HCT116 (cell line): ENCODE measurements around the gene TICAM1. TPM values are rescaled to one million over a fixed set of nuclear protein-coding genes. Genes with fewer than 3 reads are reported as not detected.
A peak's percentile ranks its signal among the peaks of the same experiment; 100 is the strongest.

Experiments
- ATAC-seq: fragments of 200-7000 bp; cut with Tn5 transposase; 2 replicates; pipeline ENCODE4 v1.9.1; 2020; ENCODE audit warnings: mild to moderate bottlenecking, moderate library complexity
- BruUV-seq: library from RNA; stranded (reverse); fragments of 400-500 nt; replicated peaks from 2 replicates; lab custom pipeline; 2021; lab: Mats Ljungman, UMichigan
- CTCF ChIA-PET: fragments of 300-600 bp; sonication (Branson Sonifier 250); formaldehyde crosslinking; loops from one replicate; lab custom pipeline; 2021; ENCODE audit warnings: antibody characterized with exemption; lab: Charles Lee
- POLR2A ChIA-PET: fragments of 300-600, 350-600 bp; sonication (Branson Sonifier 250); formaldehyde crosslinking; loops from one replicate; lab custom pipeline; 2021; ENCODE audit warnings: antibody characterized with exemption; lab: Charles Lee
- RAD21 ChIA-PET, 2 experiments: fragments of 300-600 bp; sonication (Branson Sonifier 250); formaldehyde crosslinking; loops; one replicate each; lab custom pipeline; 2023; ENCODE audit warnings: low total read pairs in 2 of 2; ENCODE audit not compliant: uncharacterized antibody in 2 of 2, unreplicated experiment in 2 of 2, low non-redundant PET in 1 of 2; lab: Charles Lee
- DNase-seq: peaks from one replicate; pipeline ENCODE4 v3.0.0-alpha.2; 2010; ENCODE audit warnings: low read depth, low spot score
- H2AFZ ChIP-seq: fragments of 200-600 bp; shearing (Covaris generic), sonication (generic); 2 replicates; pipeline ENCODE4 v1.6.1; 2017; ENCODE audit warnings: low read depth, mixed run types, mixed read lengths, antibody characterized with exemption, low read length; ENCODE audit not compliant: poor library complexity, severe bottlenecking
- H3K27ac ChIP-seq: 2 replicates; pipeline ENCODE4 v1.5.1; 2012; ENCODE audit warnings: low read depth, low read length
- H3K27me3 ChIP-seq: fragments of 200-600 bp; sonication (generic); 2 replicates; pipeline ENCODE4 v1.6.1; 2016; ENCODE audit warnings: mixed run types, low read length, mixed read lengths; ENCODE audit not compliant: insufficient read depth
- H3K36me3 ChIP-seq, 2 experiments: fragments of 200-500 bp in 1 of 2; fragments of 200-600 bp in 1 of 2; sonication (Bioruptor generic) in 1 of 2; sonication (generic) in 1 of 2; 2 replicates each; pipeline versions ENCODE4 v1.5.1 to v1.6.1; 2014 to 2016; ENCODE audit warnings: low read length in 2 of 2, inconsistent platforms in 1 of 2, mixed read lengths in 1 of 2, mixed run types in 1 of 2; ENCODE audit not compliant: insufficient read depth in 2 of 2, control insufficient read depth in 1 of 2
- H3K4me1 ChIP-seq, 2 experiments: fragments of 200-600 bp in 1 of 2; sonication (generic) in 1 of 2; 2 replicates each; pipeline versions ENCODE4 v1.5.1 to v1.6.1; 2012 to 2017; ENCODE audit warnings: low read length in 2 of 2, inconsistent platforms in 1 of 2, mild to moderate bottlenecking in 1 of 2, mixed read lengths in 1 of 2, mixed run types in 1 of 2, moderate library complexity in 1 of 2; ENCODE audit not compliant: insufficient read depth in 2 of 2, control insufficient read depth in 1 of 2
- H3K4me2 ChIP-seq: fragments of 200-600 bp; sonication (generic); 2 replicates; pipeline ENCODE4 v1.6.1; 2017; ENCODE audit warnings: mixed run types, low read length, mixed read lengths
- H3K4me3 ChIP-seq, 2 experiments: fragments of 200-600 bp in 1 of 2; sonication (generic) in 1 of 2; replicated peaks in 1 of 2; 2 replicates each; pipeline ENCODE4 v1.5.1; 2011 to 2016; ENCODE audit warnings: low read length in 2 of 2, control low read depth in 1 of 2, low read depth in 1 of 2, mild to moderate bottlenecking in 1 of 2, mixed read lengths in 1 of 2, mixed run types in 1 of 2
- H3K79me2 ChIP-seq: fragments of 200-600 bp; sonication (generic); 2 replicates; pipeline ENCODE4 v1.6.1; 2017; ENCODE audit warnings: mild to moderate bottlenecking, mixed run types, low read length, moderate library complexity, mixed read lengths; ENCODE audit not compliant: insufficient read depth
- H3K9ac ChIP-seq: fragments of 200-600 bp; sonication (generic); 2 replicates; pipeline ENCODE4 v1.6.1; 2016; ENCODE audit warnings: low read length, mixed read lengths
- H3K9me2 ChIP-seq: fragments of 200-600 bp; sonication (generic), shearing (Covaris generic); 2 replicates; pipeline ENCODE4 v1.6.1; 2017; ENCODE audit warnings: mixed run types, mild to moderate bottlenecking, moderate library complexity; ENCODE audit not compliant: insufficient read depth
- H3K9me3 ChIP-seq, 2 experiments: fragments of 200-500 bp in 1 of 2; fragments of 200-600 bp in 1 of 2; sonication (Bioruptor generic) in 1 of 2; sonication (generic) in 1 of 2; 2 replicates each; pipeline ENCODE4 v1.6.1; 2014 to 2017; ENCODE audit warnings: low read length in 2 of 2, mixed read lengths in 2 of 2, inconsistent platforms in 1 of 2, low read depth in 1 of 2, mild to moderate bottlenecking in 1 of 2, mixed run types in 1 of 2, moderate library complexity in 1 of 2; ENCODE audit not compliant: control insufficient read depth in 1 of 2, insufficient read depth in 1 of 2
- H4K20me1 ChIP-seq: fragments of 200-600 bp; sonication (generic), shearing (Covaris generic); 2 replicates; pipeline ENCODE4 v1.6.1; 2017; ENCODE audit warnings: mixed run types, mild to moderate bottlenecking, moderate library complexity; ENCODE audit not compliant: insufficient read depth
- ATF3 ChIP-seq: IDR thresholded peaks from 2 replicates; pipeline ENCODE4 v1.6.1; 2012
- CBX3 ChIP-seq: IDR thresholded peaks from 2 replicates; pipeline ENCODE4 v1.6.1; 2012; ENCODE audit warnings: low read depth
- CEBPB ChIP-seq: IDR thresholded peaks from 2 replicates; pipeline ENCODE4 v1.6.1; 2012; ENCODE audit warnings: low read depth
- SIN3A ChIP-seq: IDR thresholded peaks from 2 replicates; pipeline ENCODE4 v1.6.1; 2012; ENCODE audit warnings: low read depth
- SP1 ChIP-seq: IDR thresholded peaks from 2 replicates; pipeline ENCODE4 v1.6.1; 2012; ENCODE audit warnings: low read depth
- ZFX ChIP-seq: fragments of 450-650 bp; IDR thresholded peaks from 2 replicates; pipeline ENCODE4 v1.6.1; 2017
- intact Hi-C: fragments of 100-400 bp; cut with micrococcal nuclease; formaldehyde crosslinking; loops from 2 replicates; pipeline ENCODE4 v1.10.0; 2022
- total RNA-seq: library from RNA; stranded (reverse); gene quantifications from one replicate; pipeline ENCODE4 v1.2.1, GENCODE V29; 2021; ENCODE audit not compliant: unreplicated experiment

TICAM1 gene
- total RNA-seq, 1 experiment from 2014 or later, result 28.7 TPM

DNA sequence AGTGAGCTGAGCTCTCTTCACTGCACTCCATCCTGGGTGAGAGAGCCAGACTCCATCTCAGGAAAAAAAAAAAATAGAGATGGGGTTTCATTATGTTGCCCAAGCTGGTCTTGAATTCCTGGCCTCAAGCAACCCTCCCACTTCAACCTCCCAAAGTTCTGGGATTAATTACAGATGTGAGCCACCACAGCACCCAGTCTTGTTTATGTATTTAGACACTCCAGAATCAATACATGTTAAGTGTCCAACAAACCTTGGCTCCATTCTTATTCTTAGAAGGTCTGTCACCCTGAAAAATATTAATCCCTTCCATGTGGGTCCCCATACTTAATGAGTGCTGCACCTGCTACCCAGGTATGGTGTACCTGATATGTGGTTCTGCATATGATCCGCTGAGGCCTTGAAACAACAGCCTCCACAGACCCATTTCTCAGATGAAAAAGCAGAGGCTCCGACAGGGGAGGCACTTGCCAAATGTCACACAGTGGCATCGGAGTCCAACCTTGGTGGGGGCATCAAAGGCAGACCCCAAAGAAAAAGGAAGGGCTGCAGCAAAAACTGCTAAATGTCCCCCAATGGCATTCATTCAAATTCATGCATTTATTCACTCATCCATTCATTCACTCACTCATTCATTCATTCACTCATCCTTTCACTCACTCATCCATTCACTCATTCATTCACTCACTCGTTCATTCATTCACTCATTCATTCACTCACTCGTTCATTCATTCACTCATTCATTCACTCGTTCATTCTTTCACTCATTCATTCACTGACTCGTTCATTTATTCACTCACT, 16.7 kb downstream of the TICAM1 start:
- Histone ChIP-seq H3K27ac (peak overlapping the region; percentile 76), H3K79me2 (peaks cover 6% of the 10 kb centered on the region), H3K36me3 (peaks cover 0 to 25% of the 10 kb centered on the region in 2 experiments; a peak in 2 of 4 replicates), H3K4me1 (peaks cover 21 to 55% of the 10 kb centered on the region in 2 experiments), H4K20me1 (no peaks in the 10 kb centered on the region), H3K9ac (no peak overlapping the region), H3K9me3 (no peaks in the 10 kb centered on the region), H2AFZ (no peak overlapping the region), H3K4me3 (no peak overlapping the region), H3K4me2 (peak overlapping the region; percentile 63), H3K27me3 (no peaks in the 10 kb centered on the region), H3K9me2 (no peaks in the 10 kb centered on the region)
- POLR2A ChIA-PET, result no interaction called here
- BruUV-seq, result no TSS peak
- intact Hi-C loops, result no loop called here
- no peak for ATAC-seq
- CTCF ChIA-PET, result interaction anchor here (2.5 to 3.3 kb wide), 2 partner anchors 37 to 97 kb away, joined by 10 to 21 read pairs; no protein-coding TSS in a partner anchor
- TF ChIP-seq SIN3A (peak; percentile 59; the same call in 1 of the 2 replicates), CEBPB (0 out of 2 replicates have a peak, but pooled peaks have one; percentile 32), ATF3 (no peak), SP1 (0 out of 2 replicates have a peak, but pooled peaks have one; percentile 3), CBX3 (peak; percentile 49; the same call in 1 of the 2 replicates), ZFX (no peak)
- RAD21 ChIA-PET, result no interaction called here
- DNase-seq, result no peak
